GM12878 (cell line): ENCODE measurements around the gene ARHGAP22. TPM values are rescaled to one million over a fixed set of nuclear protein-coding genes. Genes with fewer than 3 reads are reported as not detected.

Experiments used
- ATAC-seq: fragments of 200-7000 bp; cut with Tn5 transposase; 3 replicates; pipeline ENCODE4 v1.9.1; 2020; ENCODE audit warnings: mild to moderate bottlenecking, moderate library complexity
- BruUV-seq: library from RNA; stranded (reverse); fragments of 400-500 nt; replicated peaks from 2 replicates; lab custom pipeline; 2021; lab: Mats Ljungman, UMichigan
- CTCF ChIA-PET: fragments of 300-600 bp; sonication (Branson Sonifier 250); formaldehyde crosslinking; extraction: SDS; loops from one replicate; lab custom pipeline; 2021; ENCODE audit warnings: inconsistent platforms; lab: Yijun Ruan, JAX
- POLR2A ChIA-PET: fragments of 350-600 bp; formaldehyde crosslinking; extraction: SDS; loops from one replicate; lab custom pipeline; 2021; ENCODE audit warnings: inconsistent platforms; lab: Charles Lee
- RAD21 ChIA-PET: fragments of 300-600 bp; sonication (Branson Sonifier 250); formaldehyde crosslinking; loops from one replicate; lab custom pipeline; 2023; ENCODE audit warnings: antibody characterized with exemption; ENCODE audit not compliant: unreplicated experiment; lab: Charles Lee
- SMC1A ChIA-PET: fragments of 300-600 bp; sonication (Branson Sonifier 250); formaldehyde crosslinking; loops from one replicate; lab custom pipeline; 2023; ENCODE audit not compliant: unreplicated experiment, uncharacterized antibody; lab: Charles Lee
- DNase-seq: peaks from one replicate; pipeline ENCODE4 v3.0.0-alpha.2; 2011; ENCODE audit warnings: low read depth, low spot score
- FAIRE-seq: peaks from 3 replicates; lab custom pipeline; 2011; peaks lifted over from hg19 to GRCh38; lab: Jason Lieb, UNC
- H2AFZ ChIP-seq: 2 replicates; pipeline ENCODE4 v1.6.0; 2011; ENCODE audit warnings: low read depth, low read length, control low read depth; ENCODE audit not compliant: control insufficient read depth
- H3K27ac ChIP-seq: 2 replicates; pipeline ENCODE4 v1.5.1; 2011; ENCODE audit warnings: control low read depth; ENCODE audit not compliant: control insufficient read depth, insufficient read depth
- H3K27me3 ChIP-seq, 2 experiments: replicated peaks in 1 of 2; 2 replicates each; pipeline versions ENCODE4 v1.6.0 to v1.6.1; 2011; ENCODE audit warnings: low read length in 1 of 2; ENCODE audit not compliant: control insufficient read depth in 2 of 2, insufficient read depth in 2 of 2
- H3K36me3 ChIP-seq, 2 experiments: 2 replicates each; pipeline ENCODE4 v1.5.1; 2011; ENCODE audit warnings: low read length in 1 of 2; ENCODE audit not compliant: control insufficient read depth in 2 of 2, insufficient read depth in 2 of 2
- H3K4me1 ChIP-seq: 2 replicates; pipeline ENCODE4 v1.6.1; 2011; ENCODE audit warnings: mild to moderate bottlenecking, low read length, moderate library complexity, mixed read lengths; ENCODE audit not compliant: control insufficient read depth, insufficient read depth
- H3K4me2 ChIP-seq: 2 replicates; pipeline ENCODE4 v1.6.0; 2011; ENCODE audit warnings: control low read depth; ENCODE audit not compliant: control insufficient read depth, insufficient read depth
- H3K4me3 ChIP-seq: fragments of 200-600 bp; sonication (generic); 2 replicates; pipeline ENCODE4 v1.5.1; 2016
- H3K79me2 ChIP-seq: 2 replicates; pipeline ENCODE4 v1.6.0; 2011; ENCODE audit warnings: low read length; ENCODE audit not compliant: control insufficient read depth, insufficient read depth
- H3K9ac ChIP-seq: 2 replicates; pipeline ENCODE4 v1.8.0; 2011; ENCODE audit warnings: low read length, control low read depth, mixed read lengths; ENCODE audit not compliant: control insufficient read depth, insufficient read depth
- H3K9me3 ChIP-seq: replicated peaks from 3 replicates; pipeline ENCODE4 v1.5.1; 2011; ENCODE audit warnings: mild to moderate bottlenecking, low read length; ENCODE audit not compliant: control insufficient read depth, insufficient read depth
- H4K20me1 ChIP-seq: 2 replicates; pipeline ENCODE4 v1.6.0; 2011; ENCODE audit not compliant: control insufficient read depth, insufficient read depth
- BMI1 ChIP-seq: fragments of 450-650 bp; IDR thresholded peaks from 2 replicates; pipeline ENCODE4 v1.6.1; 2016; ENCODE audit warnings: mild to moderate bottlenecking, moderate library complexity, borderline replicate concordance
- CREM ChIP-seq: IDR thresholded peaks from 2 replicates; pipeline ENCODE4 v1.6.1; 2014; ENCODE audit warnings: antibody characterized with exemption, low read depth
- ELK1 ChIP-seq: IDR thresholded peaks from 2 replicates; pipeline ENCODE4 v1.6.1; 2012; ENCODE audit warnings: low read depth, low read length, improper control_type of control experiment
- ESRRA ChIP-seq: IDR thresholded peaks from 2 replicates; pipeline ENCODE4 v1.6.1; 2012; ENCODE audit warnings: mild to moderate bottlenecking, low read length, improper control_type of control experiment
- FOS ChIP-seq: IDR thresholded peaks from 3 replicates; pipeline ENCODE4 v1.6.1; 2011; ENCODE audit warnings: borderline replicate concordance; ENCODE audit not compliant: insufficient read length; ENCODE audit errors: extremely low read depth
- FOXK2 ChIP-seq: fragments of 450-650 bp; IDR thresholded peaks from 2 replicates; pipeline ENCODE4 v1.6.1; 2017; ENCODE audit warnings: mild to moderate bottlenecking, moderate library complexity
- MEF2B ChIP-seq: fragments of 450-650 bp; IDR thresholded peaks from 2 replicates; pipeline ENCODE4 v1.6.1; 2018; ENCODE audit warnings: mild to moderate bottlenecking, moderate library complexity; ENCODE audit not compliant: partially characterized antibody, poor library complexity, severe bottlenecking
- NFYA ChIP-seq: IDR thresholded peaks from 2 replicates; pipeline ENCODE4 v1.6.1; 2011; ENCODE audit warnings: low read depth, mild to moderate bottlenecking, low read length, improper control_type of control experiment, borderline replicate concordance
- PAX5 ChIP-seq: IDR thresholded peaks from 2 replicates; pipeline ENCODE4 v1.6.1; 2011; ENCODE audit warnings: low read depth, low read length, borderline replicate concordance
- POLR2AphosphoS5 ChIP-seq: IDR thresholded peaks from 2 replicates; pipeline ENCODE4 v1.6.1; 2011; ENCODE audit warnings: mild to moderate bottlenecking, low read length, inconsistent platforms
- PRDM15 ChIP-seq: fragments of 450-650 bp; formaldehyde crosslinking; IDR thresholded peaks from 2 replicates; pipeline ENCODE4 v1.4.0; 2020; ENCODE audit warnings: mild to moderate bottlenecking, moderate library complexity
- RCOR1 ChIP-seq: conservative IDR thresholded peaks from 2 replicates; pipeline ENCODE4 v1.6.1; 2012; ENCODE audit warnings: low read depth, low read length, improper control_type of control experiment
- RELA ChIP-seq: fragments of 450-650 bp; IDR thresholded peaks from 2 replicates; pipeline ENCODE4 v1.8.0; 2014; ENCODE audit warnings: borderline replicate concordance; ENCODE audit not compliant: partially characterized antibody
- SIX5 ChIP-seq: IDR thresholded peaks from 2 replicates; pipeline ENCODE4 v1.6.1; 2011; ENCODE audit warnings: mild to moderate bottlenecking, low read depth, low read length, moderate library complexity; ENCODE audit not compliant: severe bottlenecking
- TARDBP ChIP-seq: IDR thresholded peaks from 2 replicates; pipeline ENCODE4 v1.6.1; 2016; ENCODE audit warnings: borderline replicate concordance
- ZBTB33 ChIP-seq: fragments of 450-650 bp; IDR thresholded peaks from 2 replicates; pipeline ENCODE4 v1.6.1; 2017; ENCODE audit warnings: mild to moderate bottlenecking
- ZNF217 ChIP-seq: fragments of 450-650 bp; IDR thresholded peaks from 2 replicates; pipeline ENCODE4 v1.6.1; 2017; ENCODE audit warnings: antibody characterized with exemption, mild to moderate bottlenecking
- WGBS: methylation state at CpG from one replicate; pipeline ENCODE4 v1.1.6; 2016; ENCODE audit warnings: low lambda C conversion rate; ENCODE audit not compliant: insufficient replicate concordance, insufficient coverage; ENCODE audit errors: missing lambda C conversion rate; 5-methylcytosine and 5-hydroxymethylcytosine counted together
- in situ Hi-C: fragments of 300-500 bp; cut with MboI; formaldehyde crosslinking; loops from 9 replicates; pipeline ENCODE4 v1.14.3; 2018; ENCODE audit warnings: mixed read lengths
- intact Hi-C: fragments of 100-400 bp; cut with micrococcal nuclease; formaldehyde crosslinking; loops from one replicate; pipeline ENCODE4 v1.14.2; 2022; ENCODE audit not compliant: unreplicated experiment
- polyA plus RNA-seq, 11 experiments: library from polyadenylated mRNA; depleted of rRNA in 4 of 11; unstranded in 6 of 11; stranded (reverse) in 5 of 11; fragments of >200 nt; fragmentation: Nextera tagmentation in 4 of 11; fragmentation: Illumina TruSeq in 1 of 11; extraction: Ambion mirVana in 4 of 11; extraction: Trizol in 1 of 11; gene quantifications; 1 replicate in 1 of 11; 2 replicates in 10 of 11; pipeline versions ENCODE4 v1.2.1 to v1.2.3, GENCODE V29; 2011 to 2016; ENCODE audit warnings: inconsistent platforms in 2 of 11, missing spikeins in 2 of 11, low read depth in 1 of 11
- total RNA-seq, 4 experiments: library from RNA; depleted of rRNA in 3 of 4; stranded (reverse); fragments of >200 nt in 3 of 4; fragmentation: Illumina TruSeq in 1 of 4; extraction: Trizol in 1 of 4; gene quantifications; 2 replicates each; pipeline versions ENCODE4 v1.2.1 to v1.2.3, GENCODE V29; 2013 to 2021

The ARHGAP22 gene
- total and polyA plus RNA-seq, 10 of the 15 experiments (the other 5 are each of a cell fraction or from before 2014, with no cell fraction given), result 0.07 to 0.61 (median 0.18) TPM; not detected in 5

GRCh38 chr10:48653944-48654698, 49.2 kb upstream of the ARHGAP22 start:
- SMC1A ChIA-PET, result interaction anchor here (0.6 to 15.1 kb wide), 7 partner anchors 20 to 290 kb away, joined by 3 to 298 read pairs (median 50); partner anchors contain the start of gene ARHGAP22
- H3K9me3 ChIP-seq, result no peaks in the 10 kb centered on the region
- no peak overlapping the region for H2AFZ ChIP-seq
- H4K20me1 ChIP-seq, result no peaks in the 10 kb centered on the region
- no peak overlapping the region for H3K4me3 ChIP-seq
- no peak for ATAC-seq
- no TSS peak for BruUV-seq
- no peak overlapping the region for H3K4me2 ChIP-seq
- no peak for DNase-seq
- in situ Hi-C loops, result no loop called here
- H3K79me2 ChIP-seq, result peaks cover 2% of the 10 kb centered on the region
- 76% methylated on average over 4 of the region's 4 CpGs for WGBS
- no peak overlapping the region for H3K27ac ChIP-seq
- no peak for FAIRE-seq
- no peak overlapping the region for H3K9ac ChIP-seq
- POLR2A ChIA-PET, result no interaction called here
- peaks cover 11% of the 10 kb centered on the region for H3K4me1 ChIP-seq
- no peaks in the 10 kb centered on the region for H3K36me3 ChIP-seq
- RAD21 ChIA-PET, result interaction anchor here (1.6 to 15.3 kb wide), 7 partner anchors 19 to 293 kb away, joined by 4 to 383 read pairs (median 33); partner anchors contain the start of gene ARHGAP22
- no peak for TF ChIP-seq FOS
- no peak for TF ChIP-seq MEF2B
- TF ChIP-seq PRDM15, result no peak
- TF ChIP-seq ZNF217, result no peak
- TF ChIP-seq ESRRA, result no peak
- no peak for TF ChIP-seq ELK1
- no peak for TF ChIP-seq PAX5
- no peak for TF ChIP-seq RELA
- no peak for TF ChIP-seq RCOR1
- no peak for TF ChIP-seq ZBTB33
- TF ChIP-seq BMI1, result no peak
- TF ChIP-seq FOXK2, result no peak
- TF ChIP-seq POLR2AphosphoS5, result no peak
- TF ChIP-seq TARDBP, result no peak
- no peak for TF ChIP-seq CREM
- no peak for TF ChIP-seq NFYA
- no peak for TF ChIP-seq SIX5
- TF ChIP-seq, all 136 proteins: peak for 0
- CTCF ChIA-PET, result interaction anchor here (0.7 to 13.6 kb wide), 7 partner anchors 14 to 290 kb away, joined by 3 to 664 read pairs (median 89); partner anchors contain the start of gene ARHGAP22
- no peaks in the 10 kb centered on the region for H3K27me3 ChIP-seq
- intact Hi-C loops, result no loop called here
